HG03139 (cell line): ENCODE results near the gene COX6B2.
"Not testable (repeated sequence)": the region's sequence is repeated elsewhere in the genome, so short reads cannot be mapped to it uniquely, and the experiment has no call there.

Experiments used
- ATAC-seq: cut with Tn5 transposase; IDR thresholded peaks from one replicate; pipeline ENCODE4 v1.9.1; 2021; ENCODE audit not compliant: unreplicated experiment

COX6B2 gene, protein sequence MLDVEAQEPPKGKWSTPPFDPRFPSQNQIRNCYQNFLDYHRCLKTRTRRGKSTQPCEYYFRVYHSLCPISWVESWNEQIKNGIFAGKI

DNA sequence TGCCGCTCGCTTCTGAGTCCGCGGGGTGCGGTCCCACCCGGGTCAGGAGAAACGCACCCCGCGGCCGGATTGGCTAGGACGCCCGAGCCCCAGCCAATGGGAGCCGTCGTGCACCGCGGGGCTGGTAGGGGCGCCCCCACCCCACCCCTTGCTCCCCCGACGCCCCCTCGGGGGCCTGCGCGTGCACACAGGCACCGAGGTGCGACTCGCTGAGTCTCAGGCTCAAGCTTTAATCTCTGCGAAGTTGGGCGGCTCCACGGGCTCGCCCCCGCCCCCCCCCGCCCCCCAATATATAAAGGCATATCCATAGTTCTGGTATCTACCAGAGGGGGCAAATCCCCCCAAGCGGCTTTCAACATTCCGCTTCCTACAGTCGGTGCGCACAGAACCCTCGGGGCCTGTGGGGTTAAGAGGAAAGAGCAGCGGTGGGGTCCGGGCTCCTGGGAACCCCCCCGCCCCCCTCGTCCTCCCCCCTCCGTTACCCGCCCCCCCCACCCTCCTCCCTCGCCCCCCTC, at the start of gene COX6B2:
COX6B2 (minus strand) TSS at position 22 of the 515 bp plus-strand sequence. CDS start 198 bp downstream, outside the sequence.
- ATAC-seq = no peak

DNA sequence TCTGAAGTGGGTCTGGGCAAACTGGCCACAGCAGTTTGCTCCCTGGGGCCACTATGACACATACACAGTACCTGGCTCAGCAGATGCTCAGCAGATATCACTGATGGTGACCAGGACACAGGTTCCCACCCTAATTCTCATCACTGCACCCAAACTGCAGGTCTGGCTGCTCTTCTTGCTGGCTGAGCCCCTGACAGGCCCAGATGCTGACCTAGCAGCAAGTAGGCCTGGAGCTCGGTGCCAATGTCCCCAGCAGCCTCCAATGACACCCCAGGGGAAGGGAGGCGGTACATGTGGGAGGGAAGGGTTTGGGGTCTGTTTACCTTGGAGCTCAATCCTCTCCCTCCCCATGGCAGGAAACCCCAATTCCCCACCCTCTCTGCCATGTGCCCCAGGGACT, 48.0 kb upstream of the COX6B2 start:
- ATAC-seq = no peak

DNA sequence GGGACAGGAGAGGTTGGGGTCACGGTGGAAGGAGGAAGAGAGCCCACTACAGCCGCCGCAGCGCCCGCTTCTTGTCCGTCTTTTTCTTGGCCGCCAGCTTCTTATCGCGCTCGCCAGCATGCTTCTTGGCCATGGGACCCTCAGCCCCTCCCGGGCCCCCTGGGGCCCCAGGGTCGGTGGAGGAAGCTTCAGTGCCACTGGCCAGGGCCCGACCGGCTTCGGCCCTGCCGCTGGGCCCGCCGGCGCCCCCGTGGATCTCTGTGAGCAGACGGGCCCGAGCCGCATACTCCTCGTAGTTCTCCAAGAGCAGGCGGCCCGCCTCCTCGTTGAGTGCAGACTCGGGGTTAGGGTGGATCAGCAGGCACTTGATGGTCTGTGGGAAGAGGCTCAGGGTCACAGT, 46.9 kb upstream of the COX6B2 start:
- ATAC-seq = not testable (repeated sequence)

DNA sequence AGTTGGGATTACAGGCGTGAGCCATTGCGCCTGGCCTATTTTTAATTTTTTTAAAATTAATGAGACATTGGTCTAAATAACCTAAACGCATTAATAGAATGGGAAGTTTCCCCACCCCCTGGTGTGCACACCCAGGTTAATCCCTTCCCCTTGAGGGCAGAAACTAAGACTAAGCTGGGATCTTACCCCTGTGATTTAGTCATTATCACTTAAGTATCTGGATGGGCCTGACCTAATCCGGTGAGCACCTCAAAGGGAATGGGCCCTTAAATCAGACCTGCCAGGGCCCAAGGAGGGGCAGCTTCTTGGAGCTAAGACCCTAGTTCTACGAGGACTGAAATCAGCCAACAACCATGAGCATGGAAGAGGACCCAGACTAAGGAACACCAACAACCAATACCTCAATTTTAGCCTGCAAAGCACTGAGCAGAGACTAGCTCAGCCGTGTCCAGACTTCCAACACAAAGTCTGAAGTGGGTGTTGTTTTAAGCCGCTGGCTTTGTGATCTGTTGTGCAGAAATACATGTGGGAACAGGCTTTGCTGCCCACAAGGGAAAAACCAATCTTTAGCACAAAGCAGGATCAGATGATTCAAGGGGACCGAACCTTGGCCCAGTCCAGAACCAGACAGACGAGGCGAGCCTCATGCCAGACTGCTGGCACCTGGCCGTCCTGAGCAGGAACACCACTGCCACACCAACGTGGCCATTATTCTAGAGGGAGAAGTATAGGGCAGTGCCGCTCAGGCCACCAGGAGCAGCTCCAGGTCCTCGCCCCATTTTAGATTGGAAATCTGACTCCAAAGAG, 46.0 kb upstream of the COX6B2 start:
- no peak for ATAC-seq

DNA sequence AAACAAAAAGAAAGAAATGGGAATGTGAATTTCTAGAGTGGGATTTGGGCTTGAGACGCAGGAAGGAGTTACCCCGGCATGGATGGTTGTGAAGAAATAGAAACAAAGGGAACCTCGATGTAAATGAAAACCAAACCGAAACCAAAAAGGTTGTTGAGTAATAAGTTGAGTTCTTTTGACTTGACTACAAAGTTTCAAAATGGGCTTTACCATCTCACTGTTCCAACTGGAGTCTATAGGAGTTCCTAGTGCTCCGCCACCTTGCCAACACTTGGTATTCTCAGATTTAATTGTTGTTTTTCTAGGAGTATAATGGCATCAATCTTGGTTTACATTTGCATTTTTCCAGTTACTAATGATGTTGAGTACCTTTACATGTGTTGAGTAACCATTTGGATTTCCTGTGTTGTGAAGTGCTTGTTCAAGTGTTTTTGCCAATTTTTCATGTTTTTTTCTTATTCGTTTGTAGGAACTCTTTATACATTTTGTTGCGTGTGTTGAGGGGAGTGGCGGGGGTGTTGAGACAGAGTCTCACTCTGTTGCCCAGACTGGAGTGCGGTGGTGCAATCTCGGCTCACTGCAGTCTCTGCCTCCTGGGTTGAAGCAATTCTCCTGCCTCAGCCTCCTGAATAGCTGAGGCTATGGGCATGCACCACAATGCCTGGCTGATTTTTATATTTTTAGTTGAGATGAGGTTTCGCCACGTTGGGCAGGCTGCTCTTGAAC, 43.8 kb upstream of the COX6B2 start:
- no peak for ATAC-seq

DNA sequence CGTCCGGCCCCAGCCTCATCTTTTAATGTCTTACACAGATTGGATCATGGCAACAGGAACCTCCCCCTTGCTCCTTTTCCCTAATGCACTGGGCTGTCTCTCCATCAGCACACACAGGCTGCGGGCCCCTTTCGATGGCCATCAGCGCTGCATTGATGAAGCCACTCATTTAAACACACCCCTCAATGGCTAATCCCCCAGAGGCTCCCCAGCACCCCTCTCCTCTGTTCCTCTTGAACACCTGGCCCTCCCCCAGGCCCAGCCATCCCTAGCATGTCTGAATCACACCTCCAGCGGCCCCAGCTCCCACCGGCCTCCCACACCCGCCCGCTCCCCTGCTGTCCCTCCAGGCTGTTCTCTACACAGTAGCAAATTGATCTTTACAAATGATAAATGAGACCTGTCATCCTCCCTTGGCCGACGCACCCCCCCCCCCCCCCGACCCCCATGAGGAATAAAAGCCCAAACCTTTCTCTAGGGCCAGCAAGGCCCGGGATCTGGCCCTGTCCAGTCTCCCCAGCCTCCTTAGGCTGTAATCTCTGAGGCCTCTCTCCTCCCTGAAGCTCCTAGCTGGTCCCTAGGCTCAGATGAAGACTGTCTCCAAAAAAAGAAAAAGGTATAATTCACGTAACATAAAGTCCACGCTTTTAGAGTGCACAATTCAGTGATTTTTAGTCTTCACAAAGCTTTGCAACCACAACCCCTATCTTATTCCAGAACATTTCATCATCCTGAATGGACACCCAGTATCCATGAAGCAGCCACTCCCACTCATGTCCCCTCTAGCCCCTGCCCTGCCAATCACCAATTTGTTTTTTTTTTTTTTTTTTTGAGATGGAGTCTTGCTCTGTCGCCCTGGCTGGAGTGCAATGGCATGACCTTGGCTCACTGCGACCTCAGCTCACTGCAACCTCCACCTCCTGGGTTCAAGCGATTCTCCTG, 38.6 kb upstream of the COX6B2 start:
- no peak for ATAC-seq

DNA sequence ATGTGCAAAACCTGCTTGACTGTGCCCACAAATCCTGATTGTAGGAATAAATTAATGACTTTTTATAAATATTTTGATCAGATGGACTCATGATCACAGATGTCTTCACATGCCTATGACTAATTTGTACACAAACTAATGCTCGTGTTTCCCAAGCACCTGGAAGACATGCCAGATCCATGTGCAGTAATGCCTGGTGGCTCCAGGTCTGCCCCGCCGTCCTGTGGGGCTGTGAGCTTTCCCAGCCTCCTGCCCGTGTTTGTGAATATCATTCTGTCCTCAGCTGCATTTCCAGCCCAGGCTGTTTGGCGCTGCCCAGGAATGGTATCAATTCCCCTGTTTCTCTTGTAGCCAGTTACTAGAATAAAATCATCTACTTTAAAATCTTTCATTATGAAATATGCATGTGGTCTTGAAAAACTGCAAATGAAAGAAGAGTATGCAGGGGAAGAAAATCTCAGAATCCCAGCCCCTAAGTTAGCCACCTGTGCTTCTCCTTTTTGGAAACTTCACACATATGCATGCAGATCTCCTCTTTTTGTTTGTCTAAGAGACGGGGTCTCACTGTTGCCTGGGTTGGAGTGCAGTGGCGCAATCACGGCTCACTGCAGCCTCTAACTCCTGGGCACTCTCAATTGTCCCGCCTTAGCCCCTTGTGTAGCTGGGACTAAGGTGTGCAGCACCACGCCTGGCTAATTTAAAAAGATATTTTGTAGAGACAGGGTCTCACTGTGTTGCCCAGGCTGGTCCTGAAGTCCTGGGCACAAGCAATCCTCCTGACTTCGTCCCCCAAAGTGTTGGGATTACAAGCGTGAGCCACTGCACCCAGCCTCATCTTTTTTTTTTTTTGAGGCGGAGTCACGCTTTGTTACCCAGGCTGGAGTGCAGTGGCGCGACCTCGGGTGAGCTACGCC, 37.4 kb upstream of the COX6B2 start:
- no peak for ATAC-seq

DNA sequence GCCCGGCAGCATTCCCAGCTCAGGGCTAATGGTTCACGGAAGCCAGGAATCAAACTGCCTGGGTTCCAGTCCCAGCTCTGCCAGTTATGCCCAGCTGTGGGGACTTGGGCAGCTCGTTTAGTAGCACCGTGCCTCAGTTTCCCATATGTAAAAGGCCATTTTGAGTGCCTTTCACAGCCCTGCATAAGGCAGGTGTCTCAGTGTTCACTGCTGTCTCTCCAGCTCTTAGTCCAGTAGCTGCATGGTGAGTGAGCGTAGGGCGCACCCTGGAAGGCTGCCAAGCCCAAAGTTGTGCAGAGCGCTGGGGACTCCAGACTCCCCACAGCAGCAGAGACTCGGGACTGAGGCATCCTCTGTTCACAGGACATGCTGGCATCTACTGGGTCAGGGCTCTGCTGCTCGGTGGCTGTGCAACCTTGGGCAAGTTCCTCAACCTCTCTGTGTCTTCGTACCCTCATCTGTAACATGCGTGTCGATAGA, 36.7 kb upstream of the COX6B2 start:
- ATAC-seq = no peak

DNA sequence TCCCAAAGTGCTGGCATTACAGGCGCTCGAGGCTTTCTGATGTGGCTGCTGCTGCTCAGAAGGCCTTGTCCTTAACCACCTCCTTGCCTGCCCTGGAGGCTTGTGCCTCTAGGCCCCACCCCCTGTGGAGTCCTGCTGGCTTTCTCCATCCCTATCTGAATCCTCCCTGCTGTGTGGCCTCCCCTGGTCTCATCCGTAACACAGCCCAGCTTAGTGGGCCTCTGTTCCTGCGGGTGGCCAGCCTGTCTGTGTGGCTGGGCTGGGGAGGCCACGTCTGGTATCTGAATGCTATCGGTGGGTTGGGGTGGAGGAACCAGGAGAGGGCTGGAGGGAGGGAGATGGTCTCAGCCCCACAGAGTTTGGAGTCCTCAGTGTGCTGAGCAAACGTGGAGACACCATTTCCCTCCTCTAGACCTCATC, 36.0 kb upstream of the COX6B2 start:
- no peak for ATAC-seq

DNA sequence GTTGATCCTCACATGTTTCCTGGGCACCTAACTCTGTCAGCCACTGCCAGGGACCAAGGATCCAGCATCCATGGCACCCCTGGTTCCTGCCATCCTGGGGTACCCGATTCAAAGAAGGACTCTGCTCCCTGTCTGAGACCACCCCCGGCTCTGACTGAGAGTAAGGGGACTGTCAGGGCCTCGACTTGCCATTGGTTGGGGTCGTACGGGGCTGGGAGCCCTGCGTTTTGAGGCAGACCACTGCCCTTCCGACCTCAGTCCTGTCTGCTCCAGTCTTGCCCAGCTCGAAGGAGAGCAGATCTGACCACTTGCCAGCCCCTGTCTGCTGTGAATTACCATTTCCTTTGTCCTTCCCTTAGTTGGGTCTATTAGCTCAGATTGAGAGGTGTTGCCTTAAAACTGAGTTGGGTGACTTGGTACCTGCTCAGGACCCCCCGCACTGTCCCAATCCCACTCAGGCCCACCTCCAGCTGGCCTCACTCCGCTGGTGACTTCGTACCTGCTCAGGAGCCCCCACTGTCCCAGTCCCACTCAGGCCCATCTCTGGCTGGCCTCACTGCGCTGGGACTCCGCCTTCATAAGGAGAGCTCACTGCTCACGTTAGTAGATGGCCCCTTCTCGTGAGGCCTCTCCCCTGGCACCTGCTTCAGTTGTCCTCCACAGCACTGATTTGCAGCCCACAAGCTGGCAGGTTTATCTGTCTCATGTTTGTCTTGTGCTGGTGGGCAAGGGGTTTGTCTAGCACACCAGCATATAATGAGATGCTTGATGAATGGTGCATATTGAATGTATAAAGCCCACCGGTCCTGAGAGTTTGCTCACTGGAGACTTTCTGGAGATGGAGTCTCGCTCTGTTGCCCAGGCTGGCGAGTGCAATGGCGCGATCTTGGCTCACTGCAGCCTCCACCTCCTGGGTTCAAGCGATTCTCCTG, 35.1 kb upstream of the COX6B2 start:
- no peak for ATAC-seq

DNA sequence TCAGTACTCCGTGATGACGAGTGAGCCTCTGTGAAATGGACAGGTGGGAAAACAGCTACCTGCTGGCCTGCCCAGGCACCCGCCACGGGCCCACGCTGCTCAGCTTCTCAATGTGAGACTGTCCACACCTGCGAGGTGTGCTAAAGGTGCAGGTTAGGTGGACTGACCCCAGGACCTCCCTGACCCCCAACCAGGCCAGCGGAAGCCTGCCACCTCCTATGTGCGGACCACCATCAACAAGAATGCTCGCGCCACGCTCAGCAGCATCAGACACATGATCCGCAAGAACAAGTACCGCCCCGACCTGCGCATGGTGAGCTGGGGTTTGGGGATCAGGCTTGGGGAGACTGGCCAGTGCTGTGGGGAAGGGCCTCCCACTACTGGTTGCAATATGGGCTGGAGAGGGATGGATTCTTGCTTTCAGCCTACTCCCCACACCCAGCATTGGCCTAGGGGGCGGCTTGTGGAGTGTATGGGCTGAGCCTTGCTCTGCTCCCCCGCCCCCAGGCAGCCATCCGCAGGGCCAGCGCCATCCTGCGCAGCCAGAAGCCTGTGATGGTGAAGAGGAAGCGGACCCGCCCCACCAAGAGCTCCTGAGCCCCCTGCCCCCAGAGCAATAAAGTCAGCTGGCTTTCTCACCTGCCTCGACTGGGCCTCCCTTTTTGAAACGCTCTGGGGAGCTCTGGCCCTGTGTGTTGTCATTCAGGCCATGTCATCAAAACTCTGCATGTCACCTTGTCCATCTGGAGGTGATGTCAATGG, 33.4 kb upstream of the COX6B2 start:
- ATAC-seq = no peak

DNA sequence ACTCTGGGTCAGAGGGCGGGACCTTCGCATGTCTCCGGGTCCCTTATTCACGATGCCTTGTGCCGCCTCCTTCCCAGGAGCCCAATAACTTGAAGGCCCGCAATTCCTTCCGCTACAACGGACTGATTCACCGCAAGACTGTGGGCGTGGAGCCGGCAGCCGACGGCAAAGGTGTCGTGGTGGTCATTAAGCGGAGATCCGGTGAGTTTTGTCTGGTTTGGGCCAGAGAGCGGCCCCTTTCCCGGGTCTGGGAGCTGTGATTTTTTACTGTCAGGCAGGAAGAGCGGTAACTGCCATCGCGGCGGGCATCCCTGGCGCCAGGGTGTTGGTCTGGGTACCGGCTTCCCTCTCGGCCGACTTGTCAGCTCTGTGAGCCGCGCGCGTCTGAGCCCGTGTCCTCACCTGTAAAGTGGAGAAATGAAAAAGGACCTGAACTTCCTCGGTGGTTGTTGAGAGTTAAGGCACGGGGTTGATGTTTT, 32.0 kb upstream of the COX6B2 start:
- ATAC-seq = no peak

DNA sequence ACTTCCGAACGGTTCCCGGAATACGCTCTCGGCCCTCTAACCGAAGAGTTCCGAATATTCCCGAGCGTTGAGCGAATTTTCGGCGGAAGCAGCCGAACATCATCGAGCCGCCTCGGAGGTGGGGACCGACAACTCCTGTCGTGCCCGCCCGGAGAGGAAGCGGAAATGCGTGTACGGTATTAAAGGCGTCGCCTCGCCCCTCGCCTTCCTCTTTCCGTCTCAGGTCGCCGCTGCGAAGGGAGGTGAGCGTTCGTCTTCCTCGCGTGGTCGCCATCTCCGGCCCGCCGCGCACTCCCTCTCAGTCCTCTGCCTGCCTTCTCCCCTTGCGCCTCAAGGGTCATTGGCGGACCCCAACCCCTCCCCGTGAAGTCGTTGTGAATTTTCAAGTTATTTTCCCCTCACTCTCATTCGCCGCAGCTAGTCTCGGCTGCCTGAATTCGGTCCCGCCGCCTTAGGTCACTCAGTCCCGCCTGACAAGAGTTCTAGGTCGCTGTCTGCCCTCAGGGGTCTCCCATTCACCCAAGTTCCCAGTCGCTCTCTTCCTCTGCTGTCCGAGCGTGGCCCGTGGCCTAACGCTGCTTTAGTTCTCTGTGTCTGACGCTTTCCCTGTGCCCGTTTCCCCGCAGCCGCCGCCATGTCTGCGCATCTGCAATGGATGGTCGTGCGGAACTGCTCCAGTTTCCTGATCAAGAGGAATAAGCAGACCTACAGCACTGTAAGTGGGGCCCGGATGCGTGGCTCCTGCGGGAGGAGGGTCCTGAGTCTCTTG, 31.4 kb upstream of the COX6B2 start, which contains the start of gene RPL28:
RPL28 (plus strand) TSS at position 209 of the 769 bp plus-strand sequence; CDS start at position 635, 426 bp downstream.
- peak; percentile 71 for ATAC-seq

DNA sequence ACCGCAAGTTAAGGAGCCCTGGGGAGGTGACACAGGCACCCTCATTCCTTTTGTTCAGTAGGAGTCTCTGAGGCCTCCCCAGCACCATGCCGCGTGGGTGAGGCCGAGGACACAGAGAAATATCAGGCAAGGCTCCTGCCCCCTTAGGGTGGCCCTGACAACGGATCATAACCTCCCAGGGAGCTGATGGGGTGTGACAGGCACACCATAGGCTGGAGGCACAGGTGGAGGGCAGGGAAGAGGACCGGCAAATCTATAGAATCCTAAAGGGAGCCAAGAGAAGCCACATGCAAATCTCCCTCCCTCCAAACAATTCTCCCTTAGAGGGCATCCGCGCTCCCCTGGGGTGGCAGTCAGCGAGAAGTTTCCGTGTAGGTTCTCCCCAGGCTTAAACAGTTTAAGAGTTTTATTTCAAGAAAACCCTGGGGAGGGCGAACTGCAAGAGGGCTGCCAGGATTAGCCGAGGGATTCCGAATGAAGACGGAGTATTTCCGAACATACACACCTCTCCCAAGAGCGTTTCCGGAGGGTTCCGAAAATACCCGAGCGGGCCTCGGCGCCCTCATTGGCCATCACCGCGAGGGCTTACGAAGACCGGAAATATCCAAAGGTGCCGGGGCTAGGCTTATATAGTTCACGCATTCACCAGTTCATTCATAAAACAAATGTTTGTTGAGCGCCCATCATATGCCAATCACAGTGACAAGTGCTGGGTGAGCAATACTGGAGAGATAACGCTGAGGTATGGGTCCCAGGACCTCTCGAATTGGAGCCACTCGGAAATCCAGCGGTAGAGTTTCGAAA, 30.6 kb upstream of the COX6B2 start:
- ATAC-seq = peak; percentile 46

DNA sequence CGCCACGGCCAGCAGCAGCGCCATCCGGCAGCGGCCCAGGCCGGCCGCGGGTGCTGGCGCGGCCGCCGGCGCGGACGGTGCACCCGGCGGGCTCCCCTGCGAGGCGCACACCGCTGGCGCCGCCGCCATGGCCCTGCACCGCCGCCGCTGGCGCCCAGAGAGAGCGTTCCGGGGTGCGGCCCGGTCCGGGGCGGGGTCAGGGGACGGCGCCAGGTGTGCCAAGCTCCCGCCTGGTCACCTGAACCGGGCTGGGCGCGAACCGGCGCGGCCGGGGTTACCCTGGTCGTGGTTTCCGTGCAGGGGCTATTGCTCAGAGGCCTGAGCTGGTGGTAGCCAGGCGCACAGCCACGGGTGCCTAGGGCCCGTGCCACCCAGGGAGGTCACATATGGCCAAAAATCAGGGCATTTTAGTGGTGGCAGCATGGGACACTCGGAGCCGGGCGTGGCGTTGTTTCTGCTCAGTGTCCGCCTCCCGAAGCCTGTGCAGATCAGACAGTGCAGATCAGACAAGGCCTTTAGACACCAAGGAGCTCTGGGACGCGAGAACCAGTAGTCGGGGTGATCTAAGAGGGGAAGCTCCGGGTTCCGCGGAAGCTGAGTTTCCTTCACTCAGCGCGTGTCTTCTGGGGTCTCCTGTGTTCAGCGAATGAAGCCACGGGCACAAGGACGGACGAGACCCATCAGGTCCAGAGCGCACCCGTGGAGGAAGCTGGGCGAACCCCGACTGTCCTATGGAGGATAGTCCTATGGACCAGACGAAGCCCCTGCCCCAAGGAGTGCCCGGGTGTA, 29.8 kb upstream of the COX6B2 start, which contains the start of gene TMEM238:
TMEM238 (minus strand) TSS at position 162 of the 789 bp plus-strand sequence; CDS start at position 129, 33 bp downstream.
- no peak for ATAC-seq
